ENCODE data around the gene SMIM38. TPM values are rescaled to one million over a fixed set of nuclear protein-coding genes. Genes with fewer than 3 reads are reported as not detected.
"Not testable (repeated sequence)": the region's sequence is repeated elsewhere in the genome, so short reads cannot be mapped to it uniquely, and the experiment has no call there.

Gene SMIM38
- total RNA-seq, 1 donor = under 0.01 TPM

- Histone ChIP-seq H3K4me1 (ENCODE audit: insufficient read depth, low read length) (peaks cover 3% of the 10 kb centered on the region), H4K20me1 (ENCODE audit: insufficient read depth, low read length) (no peaks in the 10 kb centered on the region), H3K36me3 (ENCODE audit: insufficient read depth, low read length) (no peaks in the 10 kb centered on the region), H3K27ac (ENCODE audit: low read depth, low read length) (no peak overlapping the region), H3K4me2 (ENCODE audit: insufficient read depth, low read length) (no peak overlapping the region), H3K9me3 (ENCODE audit: low read depth, low read length) (peaks cover under 1% of the 10 kb centered on the region), H3K79me2 (ENCODE audit: insufficient read depth, low read length) (no peaks in the 10 kb centered on the region), H2AFZ (ENCODE audit: low read length) (no peak overlapping the region), H3K4me3 (ENCODE audit: insufficient read depth, low read length) (no peak overlapping the region), H3K27me3 (ENCODE audit: insufficient read depth, low read length) (no peaks in the 10 kb centered on the region)
- DNase-seq (ENCODE audit: insufficient read length, low spot score, missing footprints) = peak; percentile 77
- no peak for TF ChIP-seq CTCF (IDR thresholded peaks at IDR 0.05; ENCODE audit: extremely low read depth, low read depth, low read length)
Observed at GRCh38 chr11:69138265-69138664, 17.5 kb upstream of the SMIM38 start.

GRCh38 chr11:69140161-69140560 lies 15.6 kb upstream of the SMIM38 start:
- H3K36me3 ChIP-seq (ENCODE audit: insufficient read depth, low read length); H2AFZ ChIP-seq (ENCODE audit: low read length); H3K79me2 ChIP-seq (ENCODE audit: insufficient read depth, low read length); H3K27me3 ChIP-seq (ENCODE audit: insufficient read depth, low read length); H3K4me2 ChIP-seq (ENCODE audit: insufficient read depth, low read length); H3K9me3 ChIP-seq (ENCODE audit: low read depth, low read length); DNase-seq (ENCODE audit: insufficient read length, low spot score, missing footprints); H3K4me1 ChIP-seq (ENCODE audit: insufficient read depth, low read length); H4K20me1 ChIP-seq (ENCODE audit: insufficient read depth, low read length); H3K27ac ChIP-seq (ENCODE audit: low read depth, low read length); H3K4me3 ChIP-seq (ENCODE audit: insufficient read depth, low read length): not testable (repeated sequence)

- Histone ChIP-seq H3K27me3 (ENCODE audit: insufficient read depth, low read length) (no peaks in the 10 kb centered on the region), H2AFZ (ENCODE audit: low read length) (no peak overlapping the region), H3K4me3 (ENCODE audit: insufficient read depth, low read length) (no peak overlapping the region), H3K4me2 (ENCODE audit: insufficient read depth, low read length) (no peak overlapping the region), H3K9me3 (ENCODE audit: low read depth, low read length) (no peaks in the 10 kb centered on the region), H3K79me2 (ENCODE audit: insufficient read depth, low read length) (no peaks in the 10 kb centered on the region), H3K36me3 (ENCODE audit: insufficient read depth, low read length) (no peaks in the 10 kb centered on the region), H3K4me1 (ENCODE audit: insufficient read depth, low read length) (peaks cover 3% of the 10 kb centered on the region), H3K27ac (ENCODE audit: low read depth, low read length) (no peak overlapping the region), H4K20me1 (ENCODE audit: insufficient read depth, low read length) (no peaks in the 10 kb centered on the region)
- no peak for TF ChIP-seq CTCF (IDR thresholded peaks at IDR 0.05; ENCODE audit: extremely low read depth, low read depth, low read length)
- DNase-seq (ENCODE audit: insufficient read length, low spot score, missing footprints) = no peak
Observed at GRCh38 chr11:69140635-69141034, 15.1 kb upstream of the SMIM38 start.

- DNase-seq (ENCODE audit: insufficient read length, low spot score, missing footprints) = no peak
- Histone ChIP-seq H3K27me3 (ENCODE audit: insufficient read depth, low read length) (no peaks in the 10 kb centered on the region), H3K9me3 (ENCODE audit: low read depth, low read length) (peaks cover 3% of the 10 kb centered on the region), H2AFZ (ENCODE audit: low read length) (no peak overlapping the region), H4K20me1 (ENCODE audit: insufficient read depth, low read length) (no peaks in the 10 kb centered on the region), H3K36me3 (ENCODE audit: insufficient read depth, low read length) (no peaks in the 10 kb centered on the region), H3K27ac (ENCODE audit: low read depth, low read length) (no peak overlapping the region), H3K4me3 (ENCODE audit: insufficient read depth, low read length) (no peak overlapping the region), H3K4me2 (ENCODE audit: insufficient read depth, low read length) (no peak overlapping the region), H3K4me1 (ENCODE audit: insufficient read depth, low read length) (peaks cover 3% of the 10 kb centered on the region), H3K79me2 (ENCODE audit: insufficient read depth, low read length) (no peaks in the 10 kb centered on the region)
- no peak for TF ChIP-seq CTCF (IDR thresholded peaks at IDR 0.05; ENCODE audit: extremely low read depth, low read depth, low read length)
Observed at GRCh38 chr11:69141742-69142141, 14.0 kb upstream of the SMIM38 start.
